ENCODE data around the gene CEP170B. TPM values are rescaled to one million over a fixed set of nuclear protein-coding genes. Genes with fewer than 3 reads are reported as not detected.
A peak's percentile ranks its signal among the peaks of the same experiment; 100 is the strongest.

Gene CEP170B
- polyA plus RNA-seq, 2 of the 4 experiments (the other 2 are of a cell fraction) = 4.5 to 13.5 TPM

DNA sequence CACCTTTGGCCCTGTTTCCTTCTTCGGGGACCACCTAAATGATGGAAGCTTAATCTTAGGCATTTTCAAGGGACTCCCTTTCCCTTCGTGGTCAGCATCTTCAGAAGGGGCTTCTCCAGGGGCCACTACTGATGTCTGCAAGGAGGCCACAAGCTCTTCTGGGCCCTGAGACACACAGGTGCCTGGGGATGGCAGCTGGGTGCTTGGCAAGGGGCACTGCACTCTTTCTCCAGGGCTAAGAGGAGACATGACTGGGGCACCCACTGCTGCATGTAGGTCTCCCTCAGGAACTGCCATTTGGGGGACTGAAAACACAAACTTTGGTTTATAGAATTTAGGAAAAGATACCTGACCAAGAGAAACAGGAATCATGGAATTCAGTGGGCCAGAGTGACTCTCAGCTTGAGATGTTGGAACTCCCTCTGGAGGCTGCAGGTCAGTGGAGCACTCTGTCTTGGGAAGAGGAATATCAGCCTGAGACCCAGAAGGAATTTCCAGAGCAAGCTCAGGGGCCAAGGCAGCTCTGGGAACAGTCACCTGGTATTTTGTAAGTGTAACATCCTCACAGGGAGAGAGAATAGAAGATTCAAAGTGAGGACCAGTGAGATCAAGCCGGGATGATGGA is 75.6 kb downstream of the CEP170B start:
- H3K4me3 ChIP-seq = no peak overlapping the region
- 73% methylated on average over 3 of the region's 3 CpGs for WGBS (ENCODE audit: missing lambda C conversion rate)
- POLR2A ChIA-PET = no interaction called here
- ATAC-seq (peak in 1 of 2 experiments; percentile 53; a peak in 3 of 6 replicates), DNase-seq (ENCODE audit: low read depth in 1 of 2, low spot score in 1 of 2) (no peak), FAIRE-seq (no peak)
- H3K9me3 ChIP-seq = no peaks in the 10 kb centered on the region
- H3K27ac ChIP-seq = no peak overlapping the region
- TF ChIP-seq HDAC2 (IDR thresholded peaks at IDR 0.05) (no peak), RAD21 (conservative IDR thresholded peaks at IDR 0.05 in 1 of 2, IDR thresholded peaks at IDR 0.05 in 1 of 2) (peak in 1 of 2 experiments; percentile 20; a peak in 1 of 5 replicates), ZSCAN20 (CRISPR knock-in tag; IDR thresholded peaks at IDR 0.05) (no peak)
- CTCF ChIA-PET = interaction anchor here (0.7 to 8.8 kb wide), 4 partner anchors 9 to 105 kb away, joined by 3 to 50 read pairs (median 4); no protein-coding TSS in a partner anchor
- no peaks in the 10 kb centered on the region for H3K4me1 ChIP-seq
- no peak overlapping the region for H3K4me2 ChIP-seq

DNA sequence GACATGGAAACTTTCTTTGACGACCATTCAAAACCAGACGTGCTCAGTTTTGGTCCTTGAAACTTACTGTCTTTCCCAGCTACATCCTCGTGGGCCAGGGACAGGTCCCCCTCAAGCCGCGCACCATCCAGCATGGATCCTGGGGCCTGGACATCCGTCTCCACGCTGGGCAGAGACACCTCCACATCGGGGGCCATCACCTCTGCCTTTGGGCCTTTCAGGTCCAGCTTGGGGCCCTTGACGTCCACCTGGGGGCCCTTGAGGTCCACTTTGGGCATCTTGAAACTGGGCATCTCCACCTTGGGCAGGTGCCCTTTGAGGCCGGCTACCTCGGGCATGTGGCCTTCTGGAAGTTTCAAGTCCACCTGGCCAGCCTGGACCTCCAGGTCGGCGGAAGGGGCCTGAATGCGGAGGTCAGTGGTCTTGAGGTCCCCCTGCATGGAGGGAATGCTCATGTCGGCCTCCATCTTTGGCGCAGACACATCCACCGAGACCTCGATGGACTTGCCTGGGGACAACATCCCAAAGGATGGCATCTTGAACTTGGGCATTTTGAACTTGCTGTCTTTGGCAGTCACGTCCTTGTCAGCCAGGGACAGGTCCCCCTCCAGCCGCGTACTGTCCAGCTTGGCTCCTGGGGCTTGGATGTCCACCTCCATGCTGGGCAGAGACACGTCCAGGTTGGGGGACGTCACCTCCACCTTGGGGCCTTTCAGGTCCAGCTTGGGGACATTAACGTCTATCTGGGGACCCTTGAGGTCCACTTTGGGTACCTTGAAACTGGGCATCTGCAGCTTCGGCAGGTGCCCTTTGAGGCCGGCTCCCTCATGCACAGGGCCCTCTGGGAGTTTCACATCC is 76.7 kb downstream of the CEP170B start:
- H3K4me2 ChIP-seq = no peak overlapping the region
- WGBS (ENCODE audit: missing lambda C conversion rate) = 93% methylated on average over 24 of the region's 26 CpGs
- no peak overlapping the region for H3K27ac ChIP-seq
- H3K4me1 ChIP-seq = no peaks in the 10 kb centered on the region
- H3K4me3 ChIP-seq = no peak overlapping the region
- no peaks in the 10 kb centered on the region for H3K9me3 ChIP-seq
- ChIA-PET POLR2A (no interaction called here), CTCF (interaction anchor here (0.7 to 2.3 kb wide), 5 partner anchors 9 to 115 kb away, joined by 3 to 8 read pairs (median 3); no protein-coding TSS in a partner anchor)
- DNase-seq (ENCODE audit: low read depth in 1 of 2, low spot score in 1 of 2) = no peak
- ATAC-seq = no peak
- TF ChIP-seq, protein P1, sequence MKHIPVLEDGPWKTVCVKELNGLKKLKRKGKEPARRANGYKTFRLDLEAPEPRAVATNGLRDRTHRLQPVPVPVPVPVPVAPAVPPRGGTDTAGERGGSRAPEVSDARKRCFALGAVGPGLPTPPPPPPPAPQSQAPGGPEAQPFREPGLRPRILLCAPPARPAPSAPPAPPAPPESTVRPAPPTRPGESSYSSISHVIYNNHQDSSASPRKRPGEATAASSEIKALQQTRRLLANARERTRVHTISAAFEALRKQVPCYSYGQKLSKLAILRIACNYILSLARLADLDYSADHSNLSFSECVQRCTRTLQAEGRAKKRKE (CRISPR knock-in tag; IDR thresholded peaks at IDR 0.05; ENCODE audit: low read depth) = no peak
- TF ChIP-seq ZNF302 (CRISPR knock-in tag; IDR thresholded peaks at IDR 0.05) (no peak), EHF (CRISPR knock-in tag; IDR thresholded peaks at IDR 0.05) (no peak), EHMT2 (IDR thresholded peaks at IDR 0.05; ENCODE audit: low read depth) (no peak), MAZ (IDR thresholded peaks at IDR 0.05; ENCODE audit: borderline replicate concordance, low read depth, low read length) (no peak), PHF8 (IDR thresholded peaks at IDR 0.05; ENCODE audit: borderline replicate concordance, low read depth) (no peak), CBX2 (IDR thresholded peaks at IDR 0.05; ENCODE audit: borderline replicate concordance, low read depth) (no peak), CHD2 (IDR thresholded peaks at IDR 0.05; ENCODE audit: low read length, partially characterized antibody) (no peak), TFCP2L1 (CRISPR knock-in tag; IDR thresholded peaks at IDR 0.05) (no peak), RNF2 (IDR thresholded peaks at IDR 0.05; ENCODE audit: borderline replicate concordance, low read depth) (no peak), CBX8 (IDR thresholded peaks at IDR 0.05) (no peak), BHLHE40 (IDR thresholded peaks at IDR 0.05; ENCODE audit: low read depth, low read length) (no peak), ESRRA (IDR thresholded peaks at IDR 0.05; ENCODE audit: borderline replicate concordance, low read length) (no peak), HOXB5 (CRISPR knock-in tag; IDR thresholded peaks at IDR 0.05) (no peak), HMGXB4 (CRISPR knock-in tag; IDR thresholded peaks at IDR 0.05; ENCODE audit: borderline replicate concordance) (no peak), ZC3H11A (IDR thresholded peaks at IDR 0.05) (no peak)
- FAIRE-seq = no peak

DNA sequence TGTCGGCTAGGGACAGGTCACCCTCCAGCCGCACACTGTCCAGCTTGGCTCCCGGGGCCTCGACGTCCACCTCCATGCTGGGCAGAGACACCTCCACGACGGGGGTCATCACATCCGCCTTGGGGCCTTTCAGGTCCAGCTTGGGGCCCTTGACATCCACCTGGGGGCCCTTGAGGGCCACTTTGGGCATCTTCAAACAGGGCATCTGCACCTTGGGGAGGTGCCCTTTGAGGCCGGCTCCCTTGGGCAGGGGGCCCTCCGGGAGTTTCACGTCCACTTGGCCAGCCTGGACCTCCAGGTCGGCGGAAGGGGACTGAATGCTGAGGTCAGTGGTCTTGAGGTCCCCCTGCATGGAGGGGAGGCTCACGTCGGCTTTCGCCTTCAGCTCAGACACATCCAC is 77.5 kb downstream of the CEP170B start:
- no peak overlapping the region for H3K4me3 ChIP-seq
- WGBS (ENCODE audit: missing lambda C conversion rate) = 95% methylated on average over 12 of the region's 16 CpGs
- no peak overlapping the region for H3K4me2 ChIP-seq
- POLR2A ChIA-PET = no interaction called here
- ATAC-seq (no peak), DNase-seq (ENCODE audit: low read depth in 1 of 2, low spot score in 1 of 2) (no peak), FAIRE-seq (no peak)
- CTCF ChIA-PET = interaction anchor here (0.8 to 2.3 kb wide), 3 partner anchors 9 to 116 kb away, joined by 3 to 8 read pairs (median 3); no protein-coding TSS in a partner anchor
- no peaks in the 10 kb centered on the region for H3K9me3 ChIP-seq
- no peaks in the 10 kb centered on the region for H3K4me1 ChIP-seq
- no peak overlapping the region for H3K27ac ChIP-seq
- TF ChIP-seq ZC3H11A (IDR thresholded peaks at IDR 0.05) (no peak), HOXA7 (CRISPR knock-in tag; IDR thresholded peaks at IDR 0.05) (no peak), KDM5A (IDR thresholded peaks at IDR 0.05) (no peak), FOSL2 (IDR thresholded peaks at IDR 0.05) (no peak), FOSL2 (CRISPR knock-in tag; IDR thresholded peaks at IDR 0.05) (no peak)
- TF ChIP-seq, protein P1 (CRISPR knock-in tag; IDR thresholded peaks at IDR 0.05; ENCODE audit: low read depth) = no peak
- TF ChIP-seq, protein P2, sequence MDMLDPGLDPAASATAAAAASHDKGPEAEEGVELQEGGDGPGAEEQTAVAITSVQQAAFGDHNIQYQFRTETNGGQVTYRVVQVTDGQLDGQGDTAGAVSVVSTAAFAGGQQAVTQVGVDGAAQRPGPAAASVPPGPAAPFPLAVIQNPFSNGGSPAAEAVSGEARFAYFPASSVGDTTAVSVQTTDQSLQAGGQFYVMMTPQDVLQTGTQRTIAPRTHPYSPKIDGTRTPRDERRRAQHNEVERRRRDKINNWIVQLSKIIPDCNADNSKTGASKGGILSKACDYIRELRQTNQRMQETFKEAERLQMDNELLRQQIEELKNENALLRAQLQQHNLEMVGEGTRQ (IDR thresholded peaks at IDR 0.05) = no peak
